ENCODE measurements around the gene SYNGR3.

SYNGR3 gene

GRCh38 chr16:2026461-2027023 lies 36.8 kb downstream of the SYNGR3 start, which contains the start of gene NHERF2:
Gene NHERF2, plus strand, starts transcription at chr16:2026902. Its CDS starts 104 bp downstream, at chr16:2027006.
- Histone ChIP-seq H3K4me2 (ENCODE audit: low read length) (peak within 1 kb of the TSS; percentile 58), H3K27ac (ENCODE audit: low read depth, low read length) (no peak within 1 kb of the TSS), H3F3A (ENCODE audit: control insufficient read depth, insufficient read depth) (no peaks in the 10 kb centered on the region; the same call in 1 of the 2 replicates), H3K9me3 (ENCODE audit: control insufficient read depth, insufficient read depth, low read length) (no peaks in the 10 kb centered on the region), H3K36me3 (ENCODE audit: control insufficient read depth, low read length) (no peaks in the 10 kb centered on the region), H3K27me3 (ENCODE audit: control insufficient read depth, low read length) (peaks cover 49% of the 10 kb centered on the region), H3K4me3 (ENCODE audit: low read length) (peak within 1 kb of the TSS; percentile 39; the same call in 1 of the 2 replicates), H4K20me1 (ENCODE audit: control insufficient read depth, insufficient read depth, low read depth, low read length) (no peaks in the 10 kb centered on the region; the same call in 1 of the 2 replicates), H3K4me1 (ENCODE audit: control insufficient read depth, low read length) (peaks cover 19% of the 10 kb centered on the region), H3K79me2 (ENCODE audit: control insufficient read depth, low read length) (no peaks in the 10 kb centered on the region), H3K9me2 (replicated peaks; ENCODE audit: control insufficient read depth, low read length) (no peaks in the 10 kb centered on the region)
- 0 out of 2 replicates have a peak, but pooled peaks have one; percentile 20 for TF ChIP-seq EZH2phosphoT487 (IDR thresholded peaks at IDR 0.05; ENCODE audit: borderline replicate concordance, low read length)
- no peak for TF ChIP-seq CTCF (IDR thresholded peaks at IDR 0.05; ENCODE audit: low read depth, low read length, poor library complexity, severe bottlenecking)

DNA sequence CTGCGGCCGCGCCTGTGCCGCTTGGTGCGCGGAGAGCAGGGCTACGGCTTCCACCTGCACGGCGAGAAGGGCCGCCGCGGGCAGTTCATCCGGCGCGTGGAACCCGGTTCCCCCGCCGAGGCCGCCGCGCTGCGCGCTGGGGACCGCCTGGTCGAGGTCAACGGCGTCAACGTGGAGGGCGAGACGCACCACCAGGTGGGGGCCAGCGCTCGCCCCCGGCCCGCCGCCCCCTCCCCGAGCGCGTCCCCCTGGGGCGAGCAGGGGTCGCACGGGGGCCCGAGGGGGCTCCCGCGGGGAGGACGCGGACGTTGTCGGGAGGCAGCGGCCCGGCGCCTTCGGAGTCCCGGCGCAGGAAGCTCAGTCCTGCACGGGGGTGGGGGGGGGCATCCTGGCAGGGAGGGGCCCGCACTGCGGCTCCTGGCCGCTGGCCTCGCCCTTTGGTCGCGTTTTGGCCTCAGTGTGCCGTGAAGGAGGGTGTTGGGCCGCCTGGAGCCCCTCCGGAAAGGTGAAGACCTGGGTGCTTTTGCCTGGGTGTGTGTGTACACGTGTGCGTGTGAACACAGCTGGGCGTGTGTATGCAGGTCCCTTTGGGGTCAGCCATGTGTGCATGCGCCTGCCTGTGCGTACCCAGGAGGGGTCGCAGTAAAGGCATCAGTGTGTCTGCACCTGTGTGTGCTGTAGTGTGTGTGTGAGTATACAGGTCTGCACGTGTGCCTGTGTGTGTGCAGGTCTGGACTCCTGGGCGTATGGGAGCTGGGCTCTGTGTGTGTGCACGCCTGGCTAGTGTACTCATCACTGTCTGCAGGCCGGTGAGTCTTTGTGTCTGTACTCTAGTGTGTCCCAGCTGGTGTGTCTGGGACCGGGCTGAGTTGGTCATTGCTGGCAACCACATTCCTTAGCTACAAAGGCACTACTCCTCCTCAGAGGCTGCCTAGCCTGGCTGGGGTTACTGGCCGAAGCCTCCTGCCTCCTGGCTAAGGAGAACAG lies 37.5 kb downstream of the SYNGR3 start:
- Histone ChIP-seq H4K20me1 (ENCODE audit: control insufficient read depth, insufficient read depth, low read depth, low read length) (no peaks in the 10 kb centered on the region; the same call in 1 of the 2 replicates), H3K36me3 (ENCODE audit: control insufficient read depth, low read length) (no peaks in the 10 kb centered on the region), H3K9me3 (ENCODE audit: control insufficient read depth, insufficient read depth, low read length) (no peaks in the 10 kb centered on the region), H3K4me3 (ENCODE audit: low read length) (peak overlapping the region; percentile 30; the same call in 1 of the 2 replicates), H3K9me2 (replicated peaks; ENCODE audit: control insufficient read depth, low read length) (no peaks in the 10 kb centered on the region), H3K27me3 (ENCODE audit: control insufficient read depth, low read length) (peaks cover 49% of the 10 kb centered on the region), H3K79me2 (ENCODE audit: control insufficient read depth, low read length) (no peaks in the 10 kb centered on the region), H3F3A (ENCODE audit: control insufficient read depth, insufficient read depth) (no peaks in the 10 kb centered on the region; the same call in 1 of the 2 replicates), H3K27ac (ENCODE audit: low read depth, low read length) (no peak overlapping the region), H3K4me1 (ENCODE audit: control insufficient read depth, low read length) (peaks cover 19% of the 10 kb centered on the region), H3K4me2 (ENCODE audit: low read length) (peak overlapping the region; percentile 58)
- peak; percentile 22 for TF ChIP-seq CTCF (IDR thresholded peaks at IDR 0.05; ENCODE audit: low read depth, low read length, poor library complexity, severe bottlenecking)
- TF ChIP-seq EZH2phosphoT487 (IDR thresholded peaks at IDR 0.05; ENCODE audit: borderline replicate concordance, low read length) = peak; percentile 90

GRCh38 chr16:2028146-2028545 lies 38.4 kb downstream of the SYNGR3 start:
- H3K36me3 ChIP-seq (ENCODE audit: control insufficient read depth, low read length) = no peaks in the 10 kb centered on the region
- H3K27me3 ChIP-seq (ENCODE audit: control insufficient read depth, low read length) = peaks cover 56% of the 10 kb centered on the region
- H3K9me3 ChIP-seq (ENCODE audit: control insufficient read depth, insufficient read depth, low read length) = no peaks in the 10 kb centered on the region
- no peak overlapping the region for H3K4me3 ChIP-seq (ENCODE audit: low read length)
- no peak overlapping the region for H3K4me2 ChIP-seq (ENCODE audit: low read length)
- H3K27ac ChIP-seq (ENCODE audit: low read depth, low read length) = no peak overlapping the region
- TF ChIP-seq EZH2phosphoT487 (IDR thresholded peaks at IDR 0.05; ENCODE audit: borderline replicate concordance, low read length) (no peak), CTCF (IDR thresholded peaks at IDR 0.05; ENCODE audit: low read depth, low read length, poor library complexity, severe bottlenecking) (no peak)
- no peaks in the 10 kb centered on the region for H3K9me2 ChIP-seq (replicated peaks; ENCODE audit: control insufficient read depth, low read length)
- H3K4me1 ChIP-seq (ENCODE audit: control insufficient read depth, low read length) = peaks cover 13% of the 10 kb centered on the region
- H4K20me1 ChIP-seq (ENCODE audit: control insufficient read depth, insufficient read depth, low read depth, low read length) = no peaks in the 10 kb centered on the region; the same call in 1 of the 2 replicates
- H3K79me2 ChIP-seq (ENCODE audit: control insufficient read depth, low read length) = no peaks in the 10 kb centered on the region
- no peaks in the 10 kb centered on the region; the same call in 1 of the 2 replicates for H3F3A ChIP-seq (ENCODE audit: control insufficient read depth, insufficient read depth)
